Uterus (tissue), 4 donors: ENCODE measurements around the gene DXO. TPM values are rescaled to one million over a fixed set of nuclear protein-coding genes. Genes with fewer than 3 reads are reported as not detected.

Experiments used
- DNase-seq, 2 donors: peaks; one replicate each; pipeline ENCODE4 v3.0.0-alpha.2; 2019 to 2020
- H3K27ac ChIP-seq, 2 donors: fragments of 200-600 bp; sonication (generic); 1 replicate in 1 of 2; 2 replicates in 1 of 2; pipeline ENCODE4 v1.5.1; 2016 to 2018
- H3K27me3 ChIP-seq, 2 donors: fragments of 200-600 bp; sonication (generic); one replicate each; pipeline ENCODE4 v1.5.1; 2018 to 2019; ENCODE audit warnings: control low read depth in 1 of 2
- H3K36me3 ChIP-seq, 2 donors: fragments of 200-600 bp; sonication (generic); one replicate each; pipeline ENCODE4 v1.5.1; 2019; ENCODE audit warnings: control low read depth in 1 of 2
- H3K4me1 ChIP-seq, 2 donors: fragments of 200-600 bp; sonication (generic); one replicate each; pipeline ENCODE4 v1.5.1; 2018 to 2019; ENCODE audit warnings: control low read depth in 1 of 2
- H3K4me3 ChIP-seq, 2 donors: fragments of 200-600 bp; sonication (generic); 1 replicate in 1 of 2; 2 replicates in 1 of 2; pipeline ENCODE4 v1.5.1; 2018 to 2019; ENCODE audit warnings: mild to moderate bottlenecking in 1 of 2
- H3K9me3 ChIP-seq, 2 donors: fragments of 200-600 bp; sonication (generic); one replicate each; pipeline ENCODE4 v1.5.1; 2019; ENCODE audit warnings: control low read depth in 1 of 2
- POLR2A ChIP-seq, 2 donors: fragments of 450-650 bp; IDR thresholded peaks; one replicate each; pipeline ENCODE4 v1.6.1; 2016; ENCODE audit warnings: antibody characterized with exemption in 2 of 2, mild to moderate bottlenecking in 1 of 2, moderate library complexity in 1 of 2
- intact Hi-C: fragments of 100-400 bp; cut with DNase I; formaldehyde crosslinking; loops from one replicate; pipeline ENCODE4 v1.15.1; 2023; ENCODE audit warnings: low total_unique reads
- total RNA-seq, 4 donors: library from RNA; depleted of rRNA in 3 of 4; stranded (reverse); fragments of >200 nt in 3 of 4; gene quantifications; one replicate each; pipeline versions ENCODE4 v1.1.0 to v1.2.4, GENCODE V29; 2014 to 2023
- TF ChIP-seq, protein P1 (sequence below), 4 experiments: fragments of 200-600 bp in 2 of 4; fragments of 450-650 bp in 2 of 4; sonication (generic) in 2 of 4; IDR thresholded peaks; one replicate each; pipeline ENCODE4 v1.5.1; 2016 to 2019; ENCODE audit warnings: antibody characterized with exemption in 4 of 4, mild to moderate bottlenecking in 2 of 4, moderate library complexity in 1 of 4
- donor health status: DM: yes; HTN: yes; CAD: no.

The DXO gene
- total RNA-seq, 4 donors from 2014 or later = 10.0 to 36.6 (median 14.7) TPM

DNA sequence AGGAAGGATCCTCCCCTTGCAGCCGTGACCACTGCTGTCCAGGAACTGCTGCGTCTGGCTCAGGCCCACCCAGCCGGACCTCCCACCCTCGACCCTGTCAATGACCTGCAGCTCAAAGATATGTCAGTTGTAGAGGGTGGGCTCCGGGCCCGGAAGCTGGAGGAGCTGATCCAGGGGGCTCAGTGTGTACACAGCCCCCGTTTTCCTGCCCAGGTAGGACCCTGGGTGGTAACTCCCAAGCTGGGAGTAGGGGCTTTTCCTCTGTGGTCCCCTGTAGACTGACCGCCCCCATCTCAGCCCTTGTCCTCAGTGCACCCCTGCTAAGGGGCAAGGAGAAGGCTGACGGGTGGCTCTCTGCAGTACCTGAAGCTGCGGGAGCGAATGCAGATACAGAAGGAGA is 3.6 kb downstream of the DXO start:
- intact Hi-C loops = no loop called here
- Histone ChIP-seq H3K4me3 (no peak overlapping the region), H3K9me3 (no peaks in the 10 kb centered on the region), H3K4me1 (peaks cover 0 to 5% of the 10 kb centered on the region in 2 donors), H3K27ac (no peak overlapping the region), H3K27me3 (no peaks in the 10 kb centered on the region), H3K36me3 (no peaks in the 10 kb centered on the region)
- DNase-seq = no peak
- TF ChIP-seq, protein P1, sequence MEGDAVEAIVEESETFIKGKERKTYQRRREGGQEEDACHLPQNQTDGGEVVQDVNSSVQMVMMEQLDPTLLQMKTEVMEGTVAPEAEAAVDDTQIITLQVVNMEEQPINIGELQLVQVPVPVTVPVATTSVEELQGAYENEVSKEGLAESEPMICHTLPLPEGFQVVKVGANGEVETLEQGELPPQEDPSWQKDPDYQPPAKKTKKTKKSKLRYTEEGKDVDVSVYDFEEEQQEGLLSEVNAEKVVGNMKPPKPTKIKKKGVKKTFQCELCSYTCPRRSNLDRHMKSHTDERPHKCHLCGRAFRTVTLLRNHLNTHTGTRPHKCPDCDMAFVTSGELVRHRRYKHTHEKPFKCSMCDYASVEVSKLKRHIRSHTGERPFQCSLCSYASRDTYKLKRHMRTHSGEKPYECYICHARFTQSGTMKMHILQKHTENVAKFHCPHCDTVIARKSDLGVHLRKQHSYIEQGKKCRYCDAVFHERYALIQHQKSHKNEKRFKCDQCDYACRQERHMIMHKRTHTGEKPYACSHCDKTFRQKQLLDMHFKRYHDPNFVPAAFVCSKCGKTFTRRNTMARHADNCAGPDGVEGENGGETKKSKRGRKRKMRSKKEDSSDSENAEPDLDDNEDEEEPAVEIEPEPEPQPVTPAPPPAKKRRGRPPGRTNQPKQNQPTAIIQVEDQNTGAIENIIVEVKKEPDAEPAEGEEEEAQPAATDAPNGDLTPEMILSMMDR (IDR thresholded peaks at IDR 0.05) = no peak
- TF ChIP-seq POLR2A (IDR thresholded peaks at IDR 0.05) = no peak

DNA sequence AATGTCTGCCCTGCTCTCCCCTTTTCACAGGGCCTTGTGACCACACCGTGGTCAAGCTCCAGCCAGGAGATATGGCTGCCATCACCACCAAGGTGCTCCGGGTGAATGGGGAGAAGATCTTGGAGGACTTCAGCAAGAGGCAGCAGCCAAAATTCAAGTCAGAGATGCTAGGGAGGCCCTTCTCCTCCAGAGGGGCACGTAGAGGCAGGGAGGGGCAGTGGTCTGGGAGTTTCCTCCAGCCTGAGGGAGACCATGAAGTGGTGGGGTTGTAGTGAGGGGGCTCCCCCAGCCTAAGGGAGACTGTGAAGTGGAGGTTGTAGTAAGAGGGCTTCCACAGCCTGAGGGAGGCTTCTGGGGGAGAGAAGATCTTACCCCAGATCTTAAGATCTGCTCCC is 4.0 kb downstream of the DXO start:
- no peaks in the 10 kb centered on the region for H3K27me3 ChIP-seq
- no peaks in the 10 kb centered on the region for H3K9me3 ChIP-seq
- H3K36me3 ChIP-seq = no peaks in the 10 kb centered on the region
- no peak overlapping the region for H3K4me3 ChIP-seq
- H3K4me1 ChIP-seq = peaks cover 0 to 5% of the 10 kb centered on the region in 2 donors
- intact Hi-C loops = no loop called here
- TF ChIP-seq, protein P1 (IDR thresholded peaks at IDR 0.05) = no peak
- TF ChIP-seq POLR2A (IDR thresholded peaks at IDR 0.05) = no peak
- no peak for DNase-seq
- no peak overlapping the region for H3K27ac ChIP-seq

DNA sequence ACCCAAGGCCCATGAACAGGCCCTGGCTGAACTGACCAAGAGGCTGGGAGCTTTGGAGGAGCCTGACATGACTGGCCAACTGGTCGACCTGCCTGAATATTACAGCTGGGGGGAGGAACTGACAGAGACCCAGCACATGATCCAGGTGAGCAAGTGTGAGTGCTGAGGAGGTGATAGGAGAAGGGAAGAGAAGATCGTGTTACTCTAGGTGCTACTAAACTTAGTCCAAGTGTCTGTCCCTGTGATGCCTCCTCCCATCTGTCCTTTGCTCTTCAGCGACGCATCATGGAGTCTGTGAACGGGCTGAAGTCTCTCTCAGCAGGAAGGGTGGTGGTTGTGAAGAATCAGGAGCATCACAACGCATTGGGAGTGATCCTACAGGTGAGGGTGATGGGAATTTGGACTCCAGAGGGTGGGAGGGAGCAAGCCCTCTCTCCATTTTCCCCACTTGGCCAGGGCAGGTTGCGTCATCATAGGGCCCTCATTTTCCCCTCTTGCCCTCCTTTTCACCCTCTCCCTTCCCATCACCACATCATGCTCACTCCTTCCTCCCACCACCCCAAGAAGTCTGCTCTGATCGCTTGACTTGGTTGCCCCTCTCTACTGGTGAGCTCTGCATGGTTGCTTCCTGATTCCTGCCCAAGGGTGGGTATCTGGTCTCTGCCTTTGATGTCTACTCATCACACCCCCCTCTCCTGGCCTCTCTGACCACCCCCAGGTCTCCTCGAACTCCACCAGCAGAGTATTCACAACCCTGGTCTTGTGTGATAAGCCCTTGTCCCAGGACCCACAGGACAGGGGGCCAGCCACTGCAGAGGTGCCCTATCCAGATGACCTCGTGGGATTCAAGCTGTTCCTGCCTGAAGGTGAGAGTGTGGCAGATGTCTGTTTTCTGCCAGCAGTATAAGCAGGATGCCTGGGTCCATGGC is 4.7 kb downstream of the DXO start:
- no peak for DNase-seq
- Histone ChIP-seq H3K36me3 (no peaks in the 10 kb centered on the region), H3K27ac (no peak overlapping the region), H3K4me1 (peaks cover 0 to 5% of the 10 kb centered on the region in 2 donors), H3K27me3 (no peaks in the 10 kb centered on the region), H3K9me3 (no peaks in the 10 kb centered on the region), H3K4me3 (no peak overlapping the region)
- intact Hi-C loops = no loop called here
- TF ChIP-seq POLR2A (IDR thresholded peaks at IDR 0.05) = no peak
- TF ChIP-seq, protein P1 (IDR thresholded peaks at IDR 0.05) = no peak

DNA sequence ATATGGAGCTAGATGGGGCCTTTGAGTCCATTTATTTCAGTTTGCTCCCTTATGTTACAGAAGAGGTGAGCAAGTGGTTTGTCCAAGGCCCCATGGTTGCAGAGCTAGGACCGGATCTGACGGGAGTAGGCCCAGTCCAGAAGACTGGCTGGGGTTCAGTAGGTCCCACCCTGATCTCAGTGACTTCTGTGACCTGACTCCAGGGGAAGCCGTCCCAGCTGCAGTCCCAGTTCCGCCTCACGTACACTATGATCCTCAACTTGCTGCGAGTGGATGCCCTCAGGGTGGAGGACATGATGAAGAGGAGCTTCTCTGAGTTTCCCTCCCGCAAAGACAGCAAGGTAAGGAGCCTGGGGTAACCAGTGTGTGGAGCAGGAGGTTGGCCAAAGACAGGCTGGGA is 5.4 kb downstream of the DXO start:
- Histone ChIP-seq H3K36me3 (no peaks in the 10 kb centered on the region), H3K9me3 (no peaks in the 10 kb centered on the region), H3K4me1 (peaks cover 0 to 5% of the 10 kb centered on the region in 2 donors), H3K4me3 (no peak overlapping the region), H3K27ac (no peak overlapping the region), H3K27me3 (no peaks in the 10 kb centered on the region)
- DNase-seq = no peak
- intact Hi-C loops = no loop called here
- no peak for TF ChIP-seq POLR2A (IDR thresholded peaks at IDR 0.05)
- TF ChIP-seq, protein P1 (IDR thresholded peaks at IDR 0.05) = no peak

DNA sequence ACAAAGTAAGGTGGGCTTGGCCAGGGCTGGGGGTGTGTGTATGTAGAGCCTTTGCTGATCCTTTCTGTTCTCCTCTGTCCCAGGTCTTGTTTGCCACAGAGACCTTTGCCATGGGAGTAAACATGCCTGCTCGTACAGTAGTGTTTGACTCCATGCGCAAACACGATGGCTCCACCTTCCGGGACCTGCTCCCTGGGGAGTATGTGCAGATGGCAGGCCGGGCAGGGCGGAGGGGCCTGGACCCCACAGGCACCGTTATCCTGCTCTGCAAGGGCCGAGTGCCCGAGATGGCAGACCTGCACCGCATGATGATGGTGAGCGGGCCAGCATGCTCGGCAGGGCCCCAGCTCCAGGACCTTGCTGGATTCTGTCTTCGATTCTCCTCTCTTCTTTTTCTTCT is 6.2 kb downstream of the DXO start:
- intact Hi-C loops = no loop called here
- no peak overlapping the region for H3K4me3 ChIP-seq
- no peaks in the 10 kb centered on the region for H3K36me3 ChIP-seq
- H3K9me3 ChIP-seq = no peaks in the 10 kb centered on the region
- DNase-seq = no peak
- TF ChIP-seq, protein P1 (IDR thresholded peaks at IDR 0.05) = no peak
- TF ChIP-seq POLR2A (IDR thresholded peaks at IDR 0.05) = no peak
- no peak overlapping the region for H3K27ac ChIP-seq
- H3K4me1 ChIP-seq = no peaks in the 10 kb centered on the region
- H3K27me3 ChIP-seq = no peaks in the 10 kb centered on the region
